Hippocampal formation (tissue), 2 donors: Measurements from ENCODE around the gene KBTBD4.

ENCODE experiments used
- DNase-seq, 2 donors: peaks; one replicate each; lab custom pipeline; 2025; lab: John Stamatoyannopoulos, UW

KBTBD4 gene

GRCh38 chr11:47578524-47579494, at the start of gene KBTBD4, which contains the start of gene NDUFS3:
TSS of gene KBTBD4 (minus strand) at chr11:47578970. CDS start at chr11:47578951, 19 bp downstream.
TSS of gene NDUFS3 (plus strand) at chr11:47579074. CDS start at chr11:47579092, 18 bp downstream.
- peak; percentile 88 for DNase-seq

GRCh38 chr11:47628026-47628425, 49.3 kb upstream of the KBTBD4 start:
- DNase-seq = no peak

- DNase-seq = no peak
Observed at GRCh38 chr11:47626234-47626633, 47.5 kb upstream of the KBTBD4 start.

GRCh38 chr11:47620836-47621378, 42.1 kb upstream of the KBTBD4 start:
- no peak for DNase-seq

GRCh38 chr11:47617417-47617809, 38.6 kb upstream of the KBTBD4 start:
- DNase-seq = no peak

GRCh38 chr11:47616726-47617416, 38.1 kb upstream of the KBTBD4 start:
- DNase-seq = peak; percentile 33 to 69

- DNase-seq = no peak
Observed at GRCh38 chr11:47615249-47615648, 36.5 kb upstream of the KBTBD4 start.

- DNase-seq = no peak
Observed at GRCh38 chr11:47611348-47611794, 32.6 kb upstream of the KBTBD4 start.

GRCh38 chr11:47609675-47610074, 30.9 kb upstream of the KBTBD4 start:
- DNase-seq = no peak

- DNase-seq = peak in 1 of 2 donors; percentile 49
Observed at GRCh38 chr11:47607380-47607779, 28.6 kb upstream of the KBTBD4 start.

- DNase-seq = no peak
Observed at GRCh38 chr11:47606731-47607130, 28.0 kb upstream of the KBTBD4 start.

- no peak for DNase-seq
Observed at GRCh38 chr11:47605921-47606320, 27.2 kb upstream of the KBTBD4 start.

- DNase-seq = no peak
Observed at GRCh38 chr11:47603295-47603694, 24.5 kb upstream of the KBTBD4 start.

- DNase-seq = no peak
Observed at GRCh38 chr11:47599902-47600301, 21.1 kb upstream of the KBTBD4 start.

- no peak for DNase-seq
Observed at GRCh38 chr11:47595967-47596366, 17.2 kb upstream of the KBTBD4 start.

GRCh38 chr11:47595029-47595428, 16.3 kb upstream of the KBTBD4 start:
- DNase-seq = no peak

- DNase-seq = no peak
Observed at GRCh38 chr11:47593934-47594855, 15.4 kb upstream of the KBTBD4 start, which contains the start of gene C1QTNF4. TSS of gene C1QTNF4 (minus strand) at chr11:47594411. CDS start at chr11:47590810, 3,601 bp downstream.

GRCh38 chr11:47593492-47593933, 14.7 kb upstream of the KBTBD4 start:
- DNase-seq = no peak

GRCh38 chr11:47592970-47593369, 14.2 kb upstream of the KBTBD4 start:
- no peak for DNase-seq

GRCh38 chr11:47592251-47592650, 13.5 kb upstream of the KBTBD4 start:
- no peak for DNase-seq

GRCh38 chr11:47591764-47592163, 13.0 kb upstream of the KBTBD4 start:
- DNase-seq = no peak
